ENCODE data around the gene QSOX2.

Gene QSOX2

DNA sequence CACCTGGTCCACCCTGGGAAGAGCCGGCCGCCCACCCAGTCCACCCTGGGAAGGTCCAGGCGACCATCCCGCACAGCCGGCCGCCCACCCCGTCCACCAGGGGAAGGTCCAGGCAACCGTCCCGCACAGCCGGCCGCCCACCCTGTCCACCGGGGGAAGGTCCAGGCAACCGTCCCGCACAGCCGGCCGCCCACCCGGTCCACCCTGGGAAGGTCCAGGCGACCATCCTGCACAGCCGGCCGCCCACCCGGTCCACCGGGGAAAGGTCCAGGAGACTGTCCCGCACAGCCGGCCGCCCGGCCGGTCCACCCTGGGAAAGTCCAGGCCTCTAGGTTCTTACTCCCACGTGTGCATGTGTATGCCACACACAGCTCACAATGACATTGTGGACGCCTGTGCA is 6.7 kb upstream of the QSOX2 start:
- Histone ChIP-seq H3K36me3 (no peaks in the 10 kb centered on the region), H3K27me3 (ENCODE audit: insufficient read depth, low read depth, severe bottlenecking) (no peaks in the 10 kb centered on the region), H3K27ac (no peak overlapping the region), H3K9me3 (ENCODE audit: severe bottlenecking) (no peaks in the 10 kb centered on the region), H3K4me3 (ENCODE audit: low read depth, low read length) (no peak overlapping the region)
- no peak for TF ChIP-seq CTCF (IDR thresholded peaks at IDR 0.05; ENCODE audit: low read depth, low read length)
- DNase-seq = no peak

DNA sequence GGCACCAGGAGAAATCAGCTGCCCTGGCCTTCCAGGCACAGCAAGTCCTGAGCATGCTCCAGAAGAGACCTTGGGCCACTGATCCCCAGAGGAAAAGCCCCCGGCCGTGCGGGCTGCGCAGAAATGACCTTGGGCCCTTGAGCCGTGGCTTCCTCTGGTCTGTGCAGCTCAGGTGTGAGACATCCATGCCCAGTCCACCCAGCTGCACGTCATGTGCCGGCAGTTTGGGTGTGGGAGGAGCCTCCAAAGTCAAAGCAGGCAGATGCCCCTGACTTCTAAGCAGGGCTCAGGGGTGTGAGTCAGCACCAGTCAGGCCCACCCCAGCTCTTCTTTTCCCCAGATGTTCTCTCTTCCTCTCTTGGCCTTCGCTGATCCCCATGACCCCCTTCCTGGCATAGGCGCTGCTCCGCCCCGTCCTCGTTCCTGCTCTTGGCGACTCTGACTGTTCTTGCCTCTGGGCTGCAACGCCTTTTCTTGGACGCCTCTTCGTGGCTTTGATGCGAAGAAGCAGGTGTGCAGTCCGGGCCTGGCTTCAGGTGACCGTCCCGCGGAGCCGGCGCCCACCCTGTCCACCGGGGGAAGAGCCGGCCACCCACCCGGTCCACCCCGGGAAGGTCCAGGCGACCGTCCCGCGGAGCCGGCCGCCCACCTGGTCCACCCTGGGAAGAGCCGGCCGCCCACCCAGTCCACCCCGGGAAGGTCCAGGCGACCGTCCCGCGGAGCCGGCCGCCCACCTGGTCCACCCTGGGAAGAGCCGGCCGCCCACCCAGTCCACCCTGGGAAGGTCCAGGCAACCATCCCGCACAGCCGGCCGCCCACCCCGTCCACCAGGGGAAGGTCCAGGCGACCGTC is 5.9 kb upstream of the QSOX2 start:
- H3K27me3 ChIP-seq (ENCODE audit: insufficient read depth, low read depth, severe bottlenecking) = no peaks in the 10 kb centered on the region
- no peak overlapping the region for H3K4me3 ChIP-seq (ENCODE audit: low read depth, low read length)
- DNase-seq = no peak
- no peak overlapping the region for H3K27ac ChIP-seq
- TF ChIP-seq CTCF (IDR thresholded peaks at IDR 0.05; ENCODE audit: low read depth, low read length) = no peak
- H3K36me3 ChIP-seq = no peaks in the 10 kb centered on the region
- H3K9me3 ChIP-seq (ENCODE audit: severe bottlenecking) = no peaks in the 10 kb centered on the region

- H3K9me3 ChIP-seq (ENCODE audit: severe bottlenecking) = no peaks in the 10 kb centered on the region
- TF ChIP-seq CTCF (IDR thresholded peaks at IDR 0.05; ENCODE audit: low read depth, low read length) = no peak
- H3K27me3 ChIP-seq (ENCODE audit: insufficient read depth, low read depth, severe bottlenecking) = no peaks in the 10 kb centered on the region
- no peak overlapping the region for H3K4me3 ChIP-seq (ENCODE audit: low read depth, low read length)
- no peak overlapping the region for H3K27ac ChIP-seq
- no peak for DNase-seq
- no peaks in the 10 kb centered on the region for H3K36me3 ChIP-seq
These were observed 5.1 kb upstream of the QSOX2 start for GRCh38 chr9:136250676-136251075.

GRCh38 chr9:136249877-136250559 is 4.4 kb upstream of the QSOX2 start:
- Histone ChIP-seq H3K9me3 (ENCODE audit: severe bottlenecking) (no peaks in the 10 kb centered on the region), H3K4me3 (ENCODE audit: low read depth, low read length) (no peak overlapping the region), H3K27ac (no peak overlapping the region), H3K27me3 (ENCODE audit: insufficient read depth, low read depth, severe bottlenecking) (no peaks in the 10 kb centered on the region), H3K36me3 (no peaks in the 10 kb centered on the region)
- DNase-seq = peak; percentile 58
- TF ChIP-seq CTCF (IDR thresholded peaks at IDR 0.05; ENCODE audit: low read depth, low read length) = no peak

- no peak for DNase-seq
- H3K4me3 ChIP-seq (ENCODE audit: low read depth, low read length) = no peak overlapping the region
- H3K27me3 ChIP-seq (ENCODE audit: insufficient read depth, low read depth, severe bottlenecking) = no peaks in the 10 kb centered on the region
- H3K36me3 ChIP-seq = peaks cover 4% of the 10 kb centered on the region
- H3K9me3 ChIP-seq (ENCODE audit: severe bottlenecking) = no peaks in the 10 kb centered on the region
- no peak overlapping the region for H3K27ac ChIP-seq
- no peak for TF ChIP-seq CTCF (IDR thresholded peaks at IDR 0.05; ENCODE audit: low read depth, low read length)
These were observed 3.6 kb upstream of the QSOX2 start for GRCh38 chr9:136248951-136249876.

All from WERI-Rb-1 (cell line).